Measurements from ENCODE around the gene TAGAP. TPM values are rescaled to one million over a fixed set of nuclear protein-coding genes. Genes with fewer than 3 reads are reported as not detected.

TAGAP gene
- total RNA-seq, 6 donors from 2014 or later = 7.8 to 19.3 (median 8.8) TPM

GRCh38 chr6:159042826-159043181, 2.0 kb downstream of the TAGAP start:
- no peak for DNase-seq
- Histone ChIP-seq H3K27ac (peak overlapping the region; percentile 32 to 83 (median 70)), H3K36me3 (peaks cover 0 to 3% (median 0%) of the 10 kb centered on the region in 4 donors), H3K4me1 (peaks cover 3 to 26% (median 13%) of the 10 kb centered on the region in 4 donors), H3K4me3 (peak overlapping the region in 3 of 4 donors; percentile 26 to 37 (median 27)), H3K27me3 (no peaks in the 10 kb centered on the region), H3K9me3 (no peaks in the 10 kb centered on the region)
- no peak for ATAC-seq (ENCODE audit: low FRiP score in 2 of 2)
- 20 to 23% methylated on average over 5 of the region's 5 CpGs for WGBS, 2 donors
- no peak for TF ChIP-seq POLR2AphosphoS5 (IDR thresholded peaks at IDR 0.05)
- no peak for TF ChIP-seq CTCF (IDR thresholded peaks at IDR 0.05)
- no peak for TF ChIP-seq POLR2A (IDR thresholded peaks at IDR 0.05)

- 48 to 50% methylated on average over 14 of the region's 14 CpGs for WGBS, 2 donors
- TF ChIP-seq POLR2AphosphoS5 (IDR thresholded peaks at IDR 0.05) (no peak), CTCF (IDR thresholded peaks at IDR 0.05) (peak; percentile 76 to 94 (median 88))
- Histone ChIP-seq H3K27me3 (no peaks in the 10 kb centered on the region), H3K4me1 (peaks cover 3 to 26% (median 13%) of the 10 kb centered on the region in 4 donors), H3K36me3 (peaks cover 0 to 8% (median 0%) of the 10 kb centered on the region in 4 donors), H3K9me3 (no peaks in the 10 kb centered on the region), H3K4me3 (peak overlapping the region in 3 of 4 donors; percentile 26 to 37 (median 27)), H3K27ac (peak overlapping the region; percentile 32 to 83 (median 70))
- DNase-seq = peak in 1 of 2 donors; percentile 81
- peak; percentile 82 to 88 for ATAC-seq (ENCODE audit: low FRiP score in 2 of 2)
Measured at GRCh38 chr6:159042003-159042825, 2.6 kb downstream of the TAGAP start.

GRCh38 chr6:159041181-159041580, 3.6 kb downstream of the TAGAP start:
- peak overlapping the region; percentile 32 to 83 (median 76) for H3K27ac ChIP-seq
- WGBS, 2 donors = 89 to 90% methylated on average over 7 of the region's 7 CpGs
- H3K4me3 ChIP-seq = peak overlapping the region in 1 of 4 donors; percentile 37
- H3K9me3 ChIP-seq = no peaks in the 10 kb centered on the region
- no peak for TF ChIP-seq POLR2A (IDR thresholded peaks at IDR 0.05)
- TF ChIP-seq EP300 (IDR thresholded peaks at IDR 0.05) = no peak
- TF ChIP-seq POLR2AphosphoS5 (IDR thresholded peaks at IDR 0.05) = no peak
- no peak for TF ChIP-seq CTCF (IDR thresholded peaks at IDR 0.05)
- H3K27me3 ChIP-seq = no peaks in the 10 kb centered on the region
- DNase-seq = no peak
- peaks cover 0 to 15% (median 4%) of the 10 kb centered on the region in 4 donors for H3K36me3 ChIP-seq
- H3K4me1 ChIP-seq = peaks cover 3 to 26% (median 13%) of the 10 kb centered on the region in 4 donors
- ATAC-seq (ENCODE audit: low FRiP score in 2 of 2) = no peak

GRCh38 chr6:159039885-159040258, 4.9 kb downstream of the TAGAP start:
- Histone ChIP-seq H3K27ac (peak overlapping the region; percentile 71 to 76 (median 74)), H3K4me1 (peaks cover 3 to 18% (median 13%) of the 10 kb centered on the region in 4 donors), H3K27me3 (no peaks in the 10 kb centered on the region), H3K9me3 (no peaks in the 10 kb centered on the region), H3K36me3 (peaks cover 0 to 20% (median 5%) of the 10 kb centered on the region in 4 donors), H3K4me3 (no peak overlapping the region)
- 51 to 69% methylated on average over 1 of the region's 1 CpG for WGBS, 2 donors
- TF ChIP-seq POLR2A (IDR thresholded peaks at IDR 0.05) (no peak), EP300 (IDR thresholded peaks at IDR 0.05) (no peak), POLR2AphosphoS5 (IDR thresholded peaks at IDR 0.05) (no peak), CTCF (IDR thresholded peaks at IDR 0.05) (no peak)
- ATAC-seq (ENCODE audit: low FRiP score in 2 of 2) (no peak), DNase-seq (no peak)
